Activated effector memory CD4-positive, alpha-beta T cell treated with Interleukin-2 at 50 U/mL for 16 hours (primary cell): Measurements from ENCODE around the gene SUSD5.
"Not testable (repeated sequence)": the region's sequence is repeated elsewhere in the genome, so short reads cannot be mapped to it uniquely, and the experiment has no call there.

Experiments
- DNase-seq: peaks from one replicate; pipeline ENCODE4 v3.0.0-alpha.2; 2020

The SUSD5 gene

GRCh38 chr3:33187368-33187634, 31.3 kb downstream of the SUSD5 start:
- no peak for DNase-seq

- DNase-seq: no peak
Measured at GRCh38 chr3:33186524-33187367, 31.9 kb downstream of the SUSD5 start.

DNA sequence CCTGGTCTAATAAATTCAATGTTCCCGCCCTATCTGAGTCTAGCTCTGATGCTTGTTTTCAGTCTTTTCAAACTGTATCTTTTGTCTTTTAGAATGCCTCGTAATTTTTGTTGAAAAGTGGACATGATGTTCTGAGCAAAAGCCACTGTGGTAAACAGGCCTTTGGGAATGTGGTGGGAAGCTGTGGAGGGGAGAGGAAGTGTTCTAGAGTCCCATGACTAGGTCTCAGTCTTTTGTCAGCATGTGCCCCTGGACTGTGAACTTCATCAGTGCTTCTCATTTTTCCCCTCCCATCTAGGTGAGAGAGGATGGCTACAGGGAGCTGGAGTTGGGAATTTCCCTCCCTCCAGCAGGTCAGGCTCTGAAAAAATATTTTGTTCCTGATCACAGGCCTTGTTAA, 33.7 kb downstream of the SUSD5 start:
- DNase-seq: no peak

GRCh38 chr3:33181641-33182040, 37.0 kb downstream of the SUSD5 start:
- not testable (repeated sequence) for DNase-seq

DNA sequence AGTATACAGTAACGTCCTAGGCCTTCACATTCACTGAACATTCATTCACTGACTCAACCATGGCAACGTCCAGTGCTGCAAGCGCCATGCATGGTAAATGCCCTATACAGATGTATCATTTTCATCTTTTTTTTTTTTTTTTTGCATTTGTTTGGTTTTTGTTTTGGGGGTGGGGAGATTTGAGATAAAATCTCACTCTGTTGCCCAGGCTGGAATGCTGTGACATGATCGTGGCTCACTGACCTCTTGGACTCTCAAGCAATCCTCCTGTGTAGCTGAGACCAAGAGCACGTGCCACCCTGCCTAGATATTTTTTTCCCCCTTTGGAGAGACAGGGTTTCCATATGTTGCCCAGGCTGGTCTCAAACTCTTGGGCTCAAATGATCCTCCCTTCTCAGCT, 37.4 kb downstream of the SUSD5 start:
- DNase-seq: no peak

DNA sequence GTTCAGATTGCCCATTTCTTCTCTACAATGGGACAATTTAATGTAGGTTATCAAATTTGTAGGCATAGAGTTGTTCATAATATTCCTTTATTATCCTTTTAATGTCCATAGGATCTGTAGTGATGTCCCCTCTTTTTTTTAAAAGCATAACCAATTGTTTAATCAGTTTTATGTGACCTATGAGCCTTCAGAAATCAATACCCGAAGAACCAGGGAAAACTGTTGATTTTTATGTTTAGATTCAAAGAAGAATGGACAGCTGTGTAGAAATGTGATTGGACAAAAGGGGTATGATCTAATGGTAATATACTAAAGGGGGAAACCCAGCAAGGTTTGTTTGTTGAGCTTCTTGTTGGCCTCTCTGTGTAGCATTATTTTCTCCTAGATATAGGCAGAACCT, 39.5 kb downstream of the SUSD5 start:
- no peak for DNase-seq

GRCh38 chr3:33174711-33175414, 43.7 kb downstream of the SUSD5 start:
- DNase-seq: no peak

DNA sequence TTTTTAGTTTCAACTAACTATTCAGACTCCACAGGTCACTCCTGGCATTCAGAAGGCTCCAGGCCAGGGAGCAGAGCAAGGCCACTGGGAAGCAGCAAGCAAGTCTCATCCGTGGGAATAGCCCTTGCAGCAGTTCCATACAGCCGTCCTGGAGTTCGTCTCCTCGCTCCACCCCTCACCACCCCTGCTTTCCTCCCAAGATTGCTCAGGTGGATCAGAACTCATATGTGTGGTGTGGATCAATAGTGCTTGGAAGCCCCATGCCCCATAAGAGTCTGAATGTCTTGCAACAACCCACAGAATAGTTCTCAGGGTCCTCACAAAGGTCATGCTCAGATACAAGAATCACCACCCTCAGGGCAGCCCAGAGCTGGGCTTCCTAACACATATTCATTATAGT, 44.5 kb downstream of the SUSD5 start:
- no peak for DNase-seq

DNA sequence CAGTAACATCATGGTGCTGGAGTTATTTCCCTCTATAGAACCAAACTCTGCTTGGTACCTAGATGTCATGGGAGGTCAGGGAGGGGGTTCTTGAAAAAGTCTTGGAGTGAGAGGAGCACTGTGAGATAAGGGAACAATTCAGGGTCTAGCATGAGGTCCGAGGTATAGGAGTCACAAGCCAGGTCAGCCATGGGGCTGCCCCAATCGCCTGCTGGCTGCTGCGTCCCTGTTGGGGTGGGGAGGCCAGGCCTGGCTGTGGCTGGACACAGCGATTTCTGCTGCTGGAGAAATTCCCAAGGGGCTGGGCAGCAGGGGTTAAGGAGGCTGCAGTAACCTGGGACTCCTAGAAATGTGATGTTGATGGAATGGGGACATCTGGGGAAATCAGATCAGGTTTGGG, 44.9 kb downstream of the SUSD5 start:
- DNase-seq: no peak

DNA sequence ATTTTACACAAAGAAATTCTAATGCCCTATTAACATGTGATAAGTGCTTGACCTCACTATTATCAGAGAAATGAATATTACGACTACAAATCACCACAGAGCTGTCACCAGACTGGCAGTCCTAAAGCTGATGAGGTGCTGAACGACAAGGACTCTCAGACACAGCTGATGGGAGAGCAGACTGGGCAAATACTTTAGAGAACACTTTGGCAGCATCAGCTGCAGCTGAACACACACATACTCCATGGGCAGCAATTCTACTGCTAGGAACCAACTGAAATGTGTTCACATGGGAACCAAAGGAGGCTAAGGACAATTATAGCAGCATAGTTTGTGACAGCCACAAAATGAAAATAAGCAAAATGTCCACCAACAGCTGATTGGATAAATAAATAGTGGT, 45.5 kb downstream of the SUSD5 start:
- DNase-seq: no peak

DNA sequence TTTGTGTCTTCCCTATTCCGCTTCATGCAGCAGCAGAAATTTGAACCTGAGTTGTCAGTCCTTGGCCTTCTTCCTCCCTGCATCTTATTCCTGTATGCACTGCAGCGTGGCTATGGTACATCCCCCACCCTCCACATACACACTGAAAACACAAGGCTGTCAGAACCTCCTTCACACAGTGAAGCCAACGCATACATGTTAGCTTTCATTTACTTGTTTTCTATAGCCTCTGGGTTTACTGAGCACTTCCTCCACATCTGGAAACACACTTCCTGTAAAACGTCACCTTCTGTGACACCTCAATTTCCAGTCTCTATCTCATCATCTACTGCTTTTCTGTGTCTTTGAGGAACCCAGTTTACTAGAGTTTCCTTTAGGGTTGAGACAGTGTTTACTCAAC, 47.0 kb downstream of the SUSD5 start:
- DNase-seq: no peak

DNA sequence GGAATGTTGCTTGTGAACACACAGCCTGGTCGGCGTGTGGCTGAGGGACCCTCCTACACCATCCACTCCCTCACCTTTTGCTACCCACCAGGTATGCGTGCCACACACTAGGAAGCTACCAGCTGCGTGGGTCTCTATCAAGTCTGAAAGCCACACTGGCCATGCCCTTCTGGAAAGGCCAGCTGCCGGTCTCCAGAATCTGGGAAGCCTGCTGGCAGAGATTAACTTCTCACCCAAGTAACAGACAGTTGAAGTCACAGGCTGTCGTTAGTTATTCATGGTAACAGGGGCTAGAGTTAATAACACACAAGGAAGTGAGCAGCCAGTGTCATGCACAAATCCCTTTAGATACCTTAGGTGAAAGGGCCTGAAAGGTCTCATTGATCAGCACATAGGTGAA, 48.1 kb downstream of the SUSD5 start:
- DNase-seq: no peak

- DNase-seq: no peak
Measured at GRCh38 chr3:33167716-33168336, 50.8 kb downstream of the SUSD5 start.

DNA sequence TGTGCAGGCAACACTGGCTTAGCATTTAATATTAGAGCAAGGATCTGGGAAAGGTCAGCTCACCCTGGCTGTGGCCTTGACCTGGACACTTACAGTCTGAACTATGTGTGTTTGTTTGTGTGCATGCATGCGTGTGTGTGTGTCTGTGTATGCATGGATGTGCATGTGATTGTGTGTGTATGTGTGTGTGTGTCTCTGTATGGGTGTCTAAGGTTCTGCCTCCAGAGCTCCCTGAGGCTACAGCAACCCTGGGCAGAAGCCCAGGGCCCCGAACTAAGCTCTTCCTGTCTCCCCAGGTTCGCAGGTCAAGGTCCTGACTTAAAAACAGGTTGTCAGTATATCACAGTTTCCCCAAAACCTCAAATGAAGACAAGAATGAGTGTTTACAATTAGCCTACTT, 51.3 kb downstream of the SUSD5 start:
- DNase-seq: no peak

DNA sequence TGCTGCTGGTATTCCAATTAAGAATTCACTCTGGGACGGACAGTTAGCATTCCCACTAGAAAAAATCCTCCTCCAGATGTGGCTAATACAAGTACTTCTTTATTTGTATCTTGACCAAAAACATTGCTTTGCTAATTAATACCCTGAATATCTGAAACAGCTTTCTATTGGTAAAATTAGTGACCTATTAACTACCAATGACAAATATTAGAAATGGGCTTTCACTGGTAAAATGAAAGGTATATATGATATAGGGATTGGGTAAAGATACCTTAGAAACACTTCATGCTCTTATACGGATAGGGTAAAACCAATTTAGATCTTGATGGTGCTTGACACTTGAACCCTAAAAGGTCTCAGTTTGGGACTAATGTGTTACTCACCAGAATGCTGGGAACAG, 52.5 kb downstream of the SUSD5 start:
- DNase-seq: no peak

DNA sequence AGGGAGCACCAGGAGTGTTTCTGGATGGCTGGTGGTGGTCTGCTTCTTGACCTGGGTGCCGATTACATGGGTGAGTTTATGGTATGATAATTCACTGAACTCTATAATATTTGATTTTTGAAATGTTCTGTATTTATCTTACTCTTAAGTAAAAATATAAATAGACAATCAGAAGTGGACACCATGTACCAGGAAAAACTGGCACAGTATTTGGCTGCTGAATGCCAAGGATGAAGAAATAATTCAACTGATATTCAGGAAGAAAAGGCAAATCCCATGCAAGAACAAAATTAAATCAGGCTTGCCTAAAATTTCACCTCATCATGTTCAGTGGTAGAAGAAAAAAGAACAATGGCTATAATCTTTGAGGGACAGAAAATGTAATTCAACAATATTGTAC, 53.2 kb downstream of the SUSD5 start:
- no peak for DNase-seq

DNA sequence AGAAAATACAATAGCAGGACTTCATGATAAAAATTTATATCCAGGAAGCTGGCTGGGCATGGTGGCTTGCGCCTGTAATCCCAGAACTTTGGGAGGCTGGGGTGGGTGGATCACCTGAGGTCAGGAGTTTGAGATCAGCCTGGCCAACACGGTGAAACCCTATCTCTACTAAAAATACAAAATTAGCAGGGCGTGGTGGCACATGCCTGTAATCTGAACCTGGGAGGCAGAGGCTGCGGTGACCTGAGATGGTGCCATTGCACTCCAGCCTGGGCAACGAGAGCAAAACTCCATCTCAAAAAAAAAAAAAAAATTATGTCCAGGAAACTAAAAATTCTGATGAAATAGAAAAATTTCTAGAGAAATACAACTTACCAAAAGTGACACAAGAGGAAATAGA, 56.0 kb downstream of the SUSD5 start:
- DNase-seq: not testable (repeated sequence)

GRCh38 chr3:33159981-33160380, 58.6 kb downstream of the SUSD5 start:
- DNase-seq: no peak

DNA sequence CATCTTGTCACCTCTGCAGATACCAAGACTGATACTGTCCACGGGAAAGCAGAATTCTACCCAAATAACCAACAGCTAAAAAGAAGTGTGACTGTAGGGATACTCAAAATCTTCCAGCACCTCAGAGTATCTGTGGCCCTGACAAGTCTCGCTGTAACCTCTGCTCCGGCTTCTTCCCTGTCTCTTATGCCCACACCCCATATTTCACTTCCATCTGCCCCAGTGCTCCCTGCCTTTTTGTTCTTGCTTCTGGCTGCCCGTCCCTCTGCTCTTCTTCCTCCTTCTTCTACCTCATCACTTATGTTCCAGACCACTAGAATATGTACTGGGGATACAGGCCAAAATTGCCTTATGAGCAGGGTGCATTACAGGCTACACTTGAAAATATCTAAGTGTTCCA, 59.4 kb downstream of the SUSD5 start:
- no peak for DNase-seq

DNA sequence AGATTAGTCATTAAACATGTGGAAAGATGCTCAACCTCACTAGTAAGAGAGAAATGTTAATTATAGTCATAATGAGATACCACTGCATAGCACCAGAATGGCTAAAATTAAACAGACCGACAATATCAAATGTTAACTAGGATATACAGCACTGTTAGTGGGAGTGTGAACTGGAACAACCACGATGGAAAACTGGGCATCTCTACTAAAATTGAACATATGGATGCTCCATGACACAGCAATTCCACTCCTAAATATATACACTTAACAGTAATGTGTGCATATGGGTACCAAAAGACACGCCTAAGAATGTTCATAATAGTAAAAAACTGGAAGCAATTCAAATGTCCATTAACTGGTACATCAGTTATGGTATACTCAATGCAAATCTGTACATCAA, 63.3 kb downstream of the SUSD5 start:
- DNase-seq: no peak

- DNase-seq: no peak
Measured at GRCh38 chr3:33153782-33154181, 64.8 kb downstream of the SUSD5 start.

DNA sequence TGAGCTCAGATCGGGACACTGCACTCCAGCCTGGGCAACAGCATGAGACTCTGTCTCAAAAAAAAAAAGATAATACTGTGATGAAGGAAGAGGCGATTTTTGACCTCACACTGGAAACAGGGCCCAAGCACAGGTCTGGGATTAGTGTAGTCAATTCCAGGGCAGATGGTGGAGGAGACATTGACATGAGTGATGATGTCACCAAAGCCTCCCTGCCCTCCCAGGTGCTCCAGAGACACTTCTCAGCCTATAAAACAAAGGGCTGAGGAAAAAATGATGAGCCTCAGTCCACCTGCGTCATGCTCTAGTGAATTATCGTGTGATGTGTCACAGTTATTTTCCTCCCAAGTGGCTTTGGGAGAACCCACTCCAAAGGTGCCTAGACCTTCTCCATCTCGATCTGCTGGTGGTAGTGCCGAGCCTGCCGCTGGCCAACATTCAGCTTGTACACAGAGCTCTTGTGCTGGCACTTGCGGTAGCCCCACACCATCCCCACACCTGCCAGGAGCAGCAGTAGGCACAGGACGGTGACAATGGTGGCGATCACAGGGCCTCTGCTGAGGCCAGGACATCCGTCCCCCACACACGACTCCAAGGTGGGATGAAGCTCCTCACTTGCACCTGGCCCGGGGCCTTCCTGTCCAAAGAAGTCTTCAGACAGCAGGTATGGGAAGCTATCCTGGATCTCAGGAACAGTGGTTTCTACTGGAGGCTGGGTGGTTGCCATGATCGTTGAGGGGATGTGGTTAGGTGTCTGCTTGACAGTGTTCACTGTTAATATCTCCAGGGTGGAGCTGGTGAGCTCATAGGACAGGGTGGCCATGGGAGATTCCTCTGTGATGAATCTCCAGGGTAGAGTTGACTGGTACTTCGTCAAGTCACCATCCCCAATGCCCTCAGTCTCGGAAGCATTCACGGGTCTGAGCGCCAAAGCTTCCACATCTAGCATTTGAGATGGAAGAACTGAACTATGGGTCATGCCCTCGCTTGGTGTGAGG, 65.9 kb downstream of the SUSD5 start:
- DNase-seq: no peak

DNA sequence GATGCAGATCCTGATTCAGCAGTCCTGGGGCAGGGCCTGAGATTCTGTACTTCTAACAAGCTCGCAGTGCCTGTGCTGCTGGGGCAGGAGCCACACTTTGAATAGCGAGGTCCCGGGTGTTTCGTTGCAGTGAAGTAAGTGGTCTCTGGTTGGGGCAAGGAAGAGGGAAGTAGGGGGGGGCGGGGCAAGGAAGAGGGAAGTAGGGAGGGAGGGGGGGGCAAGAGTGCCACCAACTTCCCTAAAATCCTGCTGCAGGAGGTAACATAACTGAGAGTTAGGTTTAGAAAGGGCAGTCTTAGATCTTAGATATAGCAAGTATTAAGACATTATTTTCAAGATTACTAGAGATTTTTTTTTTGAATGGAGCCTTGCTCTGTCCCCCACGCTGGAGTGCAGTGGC, 69.3 kb downstream of the SUSD5 start:
- no peak for DNase-seq
